HCT116 (cell line): Measurements from ENCODE around the gene FER. TPM values are rescaled to one million over a fixed set of nuclear protein-coding genes. Genes with fewer than 3 reads are reported as not detected.
"Not testable (repeated sequence)": the region's sequence is repeated elsewhere in the genome, so short reads cannot be mapped to it uniquely, and the experiment has no call there.

ENCODE experiments used
- ATAC-seq: fragments of 200-7000 bp; cut with Tn5 transposase; 2 replicates; pipeline ENCODE4 v1.9.1; 2020; ENCODE audit warnings: mild to moderate bottlenecking, moderate library complexity
- BruUV-seq: library from RNA; stranded (reverse); fragments of 400-500 nt; replicated peaks from 2 replicates; lab custom pipeline; 2021; lab: Mats Ljungman, UMichigan
- CTCF ChIA-PET: fragments of 300-600 bp; sonication (Branson Sonifier 250); formaldehyde crosslinking; loops from one replicate; lab custom pipeline; 2021; ENCODE audit warnings: antibody characterized with exemption; lab: Charles Lee
- POLR2A ChIA-PET: fragments of 300-600, 350-600 bp; sonication (Branson Sonifier 250); formaldehyde crosslinking; loops from one replicate; lab custom pipeline; 2021; ENCODE audit warnings: antibody characterized with exemption; lab: Charles Lee
- RAD21 ChIA-PET, 2 experiments: fragments of 300-600 bp; sonication (Branson Sonifier 250); formaldehyde crosslinking; loops; one replicate each; lab custom pipeline; 2023; ENCODE audit warnings: low total read pairs in 2 of 2; ENCODE audit not compliant: uncharacterized antibody in 2 of 2, unreplicated experiment in 2 of 2, low non-redundant PET in 1 of 2; lab: Charles Lee
- DNase-seq: peaks from one replicate; pipeline ENCODE4 v3.0.0-alpha.2; 2010; ENCODE audit warnings: low read depth, low spot score
- H2AFZ ChIP-seq: fragments of 200-600 bp; shearing (Covaris generic), sonication (generic); 2 replicates; pipeline ENCODE4 v1.6.1; 2017; ENCODE audit warnings: low read depth, mixed run types, mixed read lengths, antibody characterized with exemption, low read length; ENCODE audit not compliant: poor library complexity, severe bottlenecking
- H3K27ac ChIP-seq: 2 replicates; pipeline ENCODE4 v1.5.1; 2012; ENCODE audit warnings: low read depth, low read length
- H3K27me3 ChIP-seq: fragments of 200-600 bp; sonication (generic); 2 replicates; pipeline ENCODE4 v1.6.1; 2016; ENCODE audit warnings: mixed run types, low read length, mixed read lengths; ENCODE audit not compliant: insufficient read depth
- H3K36me3 ChIP-seq, 2 experiments: fragments of 200-500 bp in 1 of 2; fragments of 200-600 bp in 1 of 2; sonication (Bioruptor generic) in 1 of 2; sonication (generic) in 1 of 2; 2 replicates each; pipeline versions ENCODE4 v1.5.1 to v1.6.1; 2014 to 2016; ENCODE audit warnings: low read length in 2 of 2, inconsistent platforms in 1 of 2, mixed read lengths in 1 of 2, mixed run types in 1 of 2; ENCODE audit not compliant: insufficient read depth in 2 of 2, control insufficient read depth in 1 of 2
- H3K4me1 ChIP-seq, 2 experiments: fragments of 200-600 bp in 1 of 2; sonication (generic) in 1 of 2; 2 replicates each; pipeline versions ENCODE4 v1.5.1 to v1.6.1; 2012 to 2017; ENCODE audit warnings: low read length in 2 of 2, inconsistent platforms in 1 of 2, mild to moderate bottlenecking in 1 of 2, mixed read lengths in 1 of 2, mixed run types in 1 of 2, moderate library complexity in 1 of 2; ENCODE audit not compliant: insufficient read depth in 2 of 2, control insufficient read depth in 1 of 2
- H3K4me2 ChIP-seq: fragments of 200-600 bp; sonication (generic); 2 replicates; pipeline ENCODE4 v1.6.1; 2017; ENCODE audit warnings: mixed run types, low read length, mixed read lengths
- H3K4me3 ChIP-seq, 2 experiments: fragments of 200-600 bp in 1 of 2; sonication (generic) in 1 of 2; replicated peaks in 1 of 2; 2 replicates each; pipeline ENCODE4 v1.5.1; 2011 to 2016; ENCODE audit warnings: low read length in 2 of 2, control low read depth in 1 of 2, low read depth in 1 of 2, mild to moderate bottlenecking in 1 of 2, mixed read lengths in 1 of 2, mixed run types in 1 of 2
- H3K79me2 ChIP-seq: fragments of 200-600 bp; sonication (generic); 2 replicates; pipeline ENCODE4 v1.6.1; 2017; ENCODE audit warnings: mild to moderate bottlenecking, mixed run types, low read length, moderate library complexity, mixed read lengths; ENCODE audit not compliant: insufficient read depth
- H3K9ac ChIP-seq: fragments of 200-600 bp; sonication (generic); 2 replicates; pipeline ENCODE4 v1.6.1; 2016; ENCODE audit warnings: low read length, mixed read lengths
- H3K9me2 ChIP-seq: fragments of 200-600 bp; sonication (generic), shearing (Covaris generic); 2 replicates; pipeline ENCODE4 v1.6.1; 2017; ENCODE audit warnings: mixed run types, mild to moderate bottlenecking, moderate library complexity; ENCODE audit not compliant: insufficient read depth
- H3K9me3 ChIP-seq, 2 experiments: fragments of 200-500 bp in 1 of 2; fragments of 200-600 bp in 1 of 2; sonication (Bioruptor generic) in 1 of 2; sonication (generic) in 1 of 2; 2 replicates each; pipeline ENCODE4 v1.6.1; 2014 to 2017; ENCODE audit warnings: low read length in 2 of 2, mixed read lengths in 2 of 2, inconsistent platforms in 1 of 2, low read depth in 1 of 2, mild to moderate bottlenecking in 1 of 2, mixed run types in 1 of 2, moderate library complexity in 1 of 2; ENCODE audit not compliant: control insufficient read depth in 1 of 2, insufficient read depth in 1 of 2
- H4K20me1 ChIP-seq: fragments of 200-600 bp; sonication (generic), shearing (Covaris generic); 2 replicates; pipeline ENCODE4 v1.6.1; 2017; ENCODE audit warnings: mixed run types, mild to moderate bottlenecking, moderate library complexity; ENCODE audit not compliant: insufficient read depth
- CTCF ChIP-seq, 3 experiments: fragments of 200-600 bp in 1 of 3; sonication (generic) in 1 of 3; IDR thresholded peaks in 2 of 3; conservative IDR thresholded peaks in 1 of 3; 2 replicates each; pipeline ENCODE4 v1.5.1; 2012 to 2017; ENCODE audit warnings: low read depth in 2 of 3, low read length in 2 of 3, antibody characterized with exemption in 1 of 3, borderline replicate concordance in 1 of 3, control low read depth in 1 of 3, mild to moderate bottlenecking in 1 of 3, mixed read lengths in 1 of 3, mixed run types in 1 of 3, moderate library complexity in 1 of 3; ENCODE audit not compliant: insufficient read depth in 1 of 3
- TCF7L2 ChIP-seq: IDR thresholded peaks from 2 replicates; pipeline ENCODE4 v1.7.0; 2011; ENCODE audit warnings: borderline replicate concordance, inconsistent platforms; ENCODE audit not compliant: insufficient read depth, insufficient read length; ENCODE audit errors: extremely low read depth
- ZFX ChIP-seq: fragments of 450-650 bp; IDR thresholded peaks from 2 replicates; pipeline ENCODE4 v1.6.1; 2017
- ZNF274 ChIP-seq: fragments of 200-500 bp; sonication (Bioruptor generic); IDR thresholded peaks from 2 replicates; pipeline ENCODE4 v1.6.1; 2014; ENCODE audit warnings: mild to moderate bottlenecking, low read depth, low read length, inconsistent platforms
- intact Hi-C: fragments of 100-400 bp; cut with micrococcal nuclease; formaldehyde crosslinking; loops from 2 replicates; pipeline ENCODE4 v1.10.0; 2022
- total RNA-seq: library from RNA; stranded (reverse); gene quantifications from one replicate; pipeline ENCODE4 v1.2.1, GENCODE V29; 2021; ENCODE audit not compliant: unreplicated experiment

The FER gene
- total RNA-seq, 1 experiment from 2014 or later: 32.0 TPM

- TF ChIP-seq CTCF (IDR thresholded peaks at IDR 0.05 in 2 of 3, conservative IDR thresholded peaks at IDR 0.05 in 1 of 3; ENCODE audit: borderline replicate concordance in 1 of 3, insufficient read depth in 1 of 3, low read depth in 2 of 3, low read length in 2 of 3) (no peak), TCF7L2 (no peak), ZFX (no peak), ZNF274 (no peak)
- TF ChIP-seq, all 23 proteins: peak for 0
Observed at GRCh38 chr5:109170629-109171350, 423.1 kb downstream of the FER start (continued).

- H3K27me3 ChIP-seq, POLR2A ChIA-PET, BruUV-seq, H3K27ac ChIP-seq, ATAC-seq, H3K79me2 ChIP-seq, DNase-seq, RAD21 ChIA-PET, H3K36me3 ChIP-seq, H3K9ac ChIP-seq, H4K20me1 ChIP-seq, H3K4me2 ChIP-seq, H2AFZ ChIP-seq, H3K4me3 ChIP-seq, H3K9me3 ChIP-seq, H3K4me1 ChIP-seq, H3K9me2 ChIP-seq, intact Hi-C loops, CTCF ChIA-PET: not testable (repeated sequence)
Observed at GRCh38 chr5:109171437-109172073, 423.9 kb downstream of the FER start.
